GM18499 (cell line): ENCODE measurements around the gene RNASE7.

Experiments used
- ATAC-seq: cut with Tn5 transposase; IDR thresholded peaks from one replicate; pipeline ENCODE4 v1.9.1; 2021; ENCODE audit warnings: moderate number of reproducible peaks; ENCODE audit not compliant: insufficient read depth, unreplicated experiment

Gene RNASE7

DNA sequence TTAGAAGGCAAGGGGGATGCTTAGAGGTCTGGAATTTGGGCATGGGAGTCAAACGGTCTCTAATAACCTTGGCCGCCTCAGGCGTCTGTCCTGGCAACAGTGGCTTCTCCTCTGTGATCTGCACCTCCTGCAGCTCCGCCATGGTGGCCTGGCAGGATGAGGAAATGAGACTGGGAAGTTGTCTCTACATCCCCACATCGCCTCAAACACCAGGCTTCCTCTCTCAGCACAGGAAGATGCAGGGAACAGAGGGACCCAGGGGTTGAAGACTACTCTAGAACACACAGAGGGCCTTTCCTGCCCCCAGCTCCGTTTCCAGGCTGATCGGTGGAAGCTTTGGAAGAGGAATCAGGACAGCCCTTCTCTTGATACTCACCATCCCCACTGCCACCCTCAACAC is 19.0 kb upstream of the RNASE7 start:
- no peak for ATAC-seq

- no peak for ATAC-seq
These were observed 18.2 kb upstream of the RNASE7 start for GRCh38 chr14:21023817-21024584.

DNA sequence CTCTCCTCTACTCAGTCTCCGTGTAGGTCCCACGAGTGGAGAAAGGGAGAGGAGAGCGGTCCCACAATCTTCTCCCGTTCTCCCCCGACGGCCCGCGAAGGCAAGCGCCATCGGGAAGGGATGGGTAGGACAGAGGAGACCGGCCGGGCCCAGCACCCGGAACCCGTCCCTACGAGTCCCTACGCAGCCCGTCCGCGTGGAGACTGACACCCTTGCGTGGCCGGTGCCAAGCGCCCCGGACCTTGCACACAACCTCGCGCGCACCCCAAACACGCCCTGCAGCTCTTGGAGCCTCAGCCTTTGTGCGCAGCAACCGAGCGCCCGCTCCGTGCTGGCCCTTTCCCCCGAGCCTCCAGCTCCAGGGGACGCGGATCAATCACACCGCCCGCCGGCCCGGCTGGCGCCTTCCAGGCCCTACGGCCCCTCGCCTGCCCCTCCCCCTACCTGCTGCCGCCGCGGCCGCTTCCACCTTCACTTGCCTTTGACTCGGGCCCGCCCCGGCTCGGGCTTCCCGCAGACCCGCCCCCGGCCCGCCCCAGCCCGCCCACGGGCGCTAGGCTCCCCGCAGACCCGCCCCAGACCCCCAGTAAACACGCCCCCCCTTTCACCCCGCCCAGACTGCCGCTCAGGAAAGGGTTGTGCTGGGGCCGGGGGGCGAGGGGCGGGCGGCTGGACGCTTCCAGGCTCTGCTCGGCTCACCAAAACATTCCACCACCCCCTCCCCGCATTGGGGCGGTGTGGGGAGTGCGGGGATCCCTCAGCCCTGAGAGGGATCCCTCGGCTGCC is 17.4 kb upstream of the RNASE7 start, which contains the start of gene NDRG2:
TSS of gene NDRG2 (minus strand) at position 477 of the 786 bp plus-strand sequence. CDS start 1,746 bp downstream, outside the sequence.
- no peak for ATAC-seq

DNA sequence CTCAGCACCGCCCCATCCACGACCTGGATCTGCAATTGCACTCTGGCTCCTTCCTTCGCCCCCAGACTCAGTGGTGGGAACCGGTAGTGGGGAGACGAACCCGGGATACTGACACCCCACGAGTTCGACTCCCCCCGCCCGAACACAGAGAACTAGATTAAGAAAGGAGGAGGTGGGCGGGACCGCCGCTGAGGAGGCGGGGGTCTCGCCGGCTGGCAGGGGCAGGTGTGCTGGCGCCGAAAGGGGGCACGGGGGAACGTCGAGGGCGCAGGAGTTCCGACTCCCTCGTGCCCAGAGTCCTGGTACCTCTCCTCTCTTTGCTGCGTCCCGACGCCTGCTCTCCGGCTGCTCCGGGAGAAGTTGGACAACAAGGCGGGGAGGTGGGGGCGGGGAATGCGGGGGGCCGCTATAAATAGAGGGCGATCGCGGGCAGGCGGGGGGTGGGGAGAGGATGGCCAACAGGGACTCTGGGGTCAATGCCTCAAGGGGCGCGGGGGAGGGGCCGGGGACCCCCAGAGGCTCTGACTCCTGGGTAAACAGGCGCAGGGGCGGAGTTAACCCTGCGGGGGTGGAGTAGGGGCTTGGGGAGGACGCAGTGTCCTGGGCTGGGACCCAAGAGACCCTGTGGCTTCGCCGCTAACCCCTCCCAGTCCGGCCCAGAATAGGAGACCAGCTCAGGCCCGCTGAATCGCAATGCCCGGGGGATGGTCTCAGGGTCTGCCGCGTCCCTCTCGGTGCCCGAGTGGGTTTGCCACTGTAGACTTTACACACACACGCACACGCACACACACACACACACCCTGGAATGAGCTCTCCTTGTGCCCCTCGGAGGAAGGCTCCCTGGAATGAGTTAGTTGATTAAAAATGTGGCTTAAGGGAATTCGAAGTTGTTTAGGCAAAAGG is 16.5 kb upstream of the RNASE7 start:
- ATAC-seq = no peak

DNA sequence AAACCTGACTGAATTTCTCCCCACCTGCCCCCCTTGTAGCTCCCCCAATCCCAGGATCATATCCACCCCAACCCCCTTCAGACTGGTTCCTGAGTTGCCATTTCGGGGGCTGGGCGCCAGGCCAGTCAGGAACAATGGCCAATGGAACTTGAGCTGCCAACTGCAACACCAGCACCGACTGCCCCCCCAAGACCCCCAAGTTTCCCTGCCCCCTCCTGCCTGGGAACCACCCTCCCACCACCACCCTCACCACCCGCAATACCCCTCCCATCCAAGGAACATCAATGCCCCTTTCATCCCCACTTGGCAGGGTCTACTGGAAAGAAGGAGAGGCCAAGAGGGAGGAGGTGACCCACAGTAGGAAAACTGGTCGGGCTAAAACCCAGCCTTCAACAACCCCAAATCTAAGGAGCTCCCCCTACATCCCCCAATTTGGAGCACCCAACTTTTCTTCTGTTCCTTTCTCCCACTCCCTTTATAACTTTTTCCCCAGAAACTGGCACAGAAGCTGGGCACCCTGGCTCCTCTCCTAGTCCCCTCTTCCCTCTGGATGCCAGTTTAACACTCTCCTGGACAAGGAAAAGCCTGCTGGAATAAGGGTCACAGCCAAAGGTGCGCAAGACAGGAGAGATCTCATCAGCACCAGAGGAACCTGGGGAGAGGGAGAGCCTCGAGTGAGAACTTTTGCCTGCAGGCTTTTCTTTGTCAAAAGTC is 15.7 kb upstream of the RNASE7 start:
- no peak for ATAC-seq

- no peak for ATAC-seq
These were observed 15.2 kb upstream of the RNASE7 start for GRCh38 chr14:21026988-21027315.

- ATAC-seq = no peak
These were observed 12.2 kb upstream of the RNASE7 start, which contains the start of gene TPPP2 for GRCh38 chr14:21029917-21030316. TPPP2 (plus strand) TSS chr14:21030217; CDS start chr14:21030582, 365 bp downstream.

GRCh38 chr14:21030531-21030930 is 11.6 kb upstream of the RNASE7 start:
- ATAC-seq = no peak

GRCh38 chr14:21032326-21033132 is 9.6 kb upstream of the RNASE7 start:
- ATAC-seq = no peak

- no peak for ATAC-seq
These were observed 8.9 kb upstream of the RNASE7 start for GRCh38 chr14:21033133-21033698.

DNA sequence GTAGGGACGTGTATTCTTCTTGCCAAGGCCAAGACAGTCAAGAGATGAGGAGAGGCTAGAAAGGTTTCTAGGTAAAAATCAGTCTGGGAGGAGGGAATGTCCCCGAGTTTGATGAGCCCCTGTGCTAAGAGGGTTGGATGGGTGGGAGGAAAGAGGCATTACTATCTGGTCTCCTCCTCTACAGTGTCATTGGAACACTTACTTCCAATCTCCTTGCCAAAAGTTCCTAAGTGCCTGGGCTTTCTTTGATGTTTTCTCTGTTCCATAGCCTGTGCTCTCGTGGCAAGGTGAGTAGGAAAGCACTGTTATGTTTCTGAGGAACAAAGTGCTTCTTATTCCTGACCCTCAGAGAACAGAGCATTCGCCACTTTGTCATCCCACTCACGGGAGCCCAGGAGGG is 7.5 kb upstream of the RNASE7 start, which contains the start of gene RNASE13:
TSS of gene RNASE13 (minus strand) at position 101 of the 400 bp plus-strand sequence. CDS start 519 bp downstream, outside the sequence.
- ATAC-seq = no peak

- no peak for ATAC-seq
These were observed 5.4 kb upstream of the RNASE7 start for GRCh38 chr14:21036751-21037150.

- ATAC-seq = no peak
These were observed 5.0 kb upstream of the RNASE7 start for GRCh38 chr14:21037156-21037555.

- ATAC-seq = no peak
These were observed 3.4 kb upstream of the RNASE7 start for GRCh38 chr14:21038441-21039422.

GRCh38 chr14:21039585-21040369 is 2.4 kb upstream of the RNASE7 start:
- ATAC-seq = no peak

- no peak for ATAC-seq
These were observed 1.7 kb upstream of the RNASE7 start for GRCh38 chr14:21040370-21040925.
